Epidermal melanocyte (primary cell): Measurements from ENCODE around the gene GNAL.

Experiments used
- DNase-seq: peaks from one replicate; pipeline ENCODE4 v3.0.0; 2011; ENCODE audit warnings: low spot score; ENCODE audit not compliant: insufficient read length

The GNAL gene

DNA sequence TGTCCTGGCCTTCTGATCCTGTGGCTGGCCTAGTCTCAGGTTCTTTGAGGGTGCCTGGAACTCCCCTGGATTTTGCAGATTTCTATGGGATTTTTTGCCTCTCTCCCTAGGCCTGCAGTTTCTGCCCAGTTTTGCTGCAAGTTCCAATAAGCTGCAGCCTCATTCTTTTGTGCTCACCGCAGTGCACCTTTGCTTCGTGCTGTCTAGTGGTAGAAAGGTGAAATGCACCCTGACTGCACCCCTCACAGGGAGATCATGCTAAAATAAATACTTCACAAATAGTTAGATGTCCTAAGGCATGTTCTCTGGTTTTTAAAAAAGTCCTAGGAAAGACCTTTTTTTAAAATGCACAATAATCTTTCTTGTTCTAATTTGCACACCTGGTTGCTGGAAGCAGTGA is 72.5 kb downstream of the GNAL start:
- DNase-seq: no peak

DNA sequence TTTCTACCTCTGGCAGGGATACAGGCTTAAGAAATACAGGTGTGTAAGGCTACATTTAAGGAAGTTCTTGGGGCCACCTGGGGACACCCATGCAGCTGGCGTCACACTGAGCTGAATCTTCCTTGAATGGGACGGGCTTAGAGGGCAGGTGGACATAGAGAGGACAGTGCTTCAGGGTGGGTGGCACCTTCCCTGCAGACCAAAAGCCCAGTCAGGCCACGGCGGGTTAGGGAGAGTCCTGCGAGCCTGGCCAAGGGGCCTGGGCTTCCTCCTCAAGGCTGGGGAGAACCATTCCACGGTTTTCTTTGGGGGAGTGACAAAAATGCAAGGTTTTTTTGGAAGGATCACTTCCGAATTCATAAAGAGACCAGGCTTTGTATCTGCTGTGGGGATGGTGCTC is 73.4 kb downstream of the GNAL start:
- no peak for DNase-seq

DNA sequence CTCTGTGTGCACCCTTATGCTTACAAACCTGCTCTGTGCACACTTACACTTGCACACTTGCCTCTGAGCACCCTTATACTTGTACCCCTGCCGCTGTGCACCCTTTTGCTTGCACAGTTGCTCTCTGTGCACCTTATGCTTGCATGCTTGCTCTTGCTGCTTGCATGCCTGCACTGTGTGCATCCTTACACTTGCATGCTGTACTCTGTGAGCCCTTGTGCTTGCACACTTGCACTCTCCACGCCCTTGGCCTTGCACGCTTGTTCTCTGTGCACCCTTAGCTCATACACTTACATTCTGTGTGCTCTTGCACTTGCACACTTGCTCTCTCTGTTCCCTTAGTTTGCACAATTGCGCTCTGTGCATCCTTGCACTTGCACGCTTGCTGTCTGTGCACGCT is 78.3 kb downstream of the GNAL start:
- no peak for DNase-seq

DNA sequence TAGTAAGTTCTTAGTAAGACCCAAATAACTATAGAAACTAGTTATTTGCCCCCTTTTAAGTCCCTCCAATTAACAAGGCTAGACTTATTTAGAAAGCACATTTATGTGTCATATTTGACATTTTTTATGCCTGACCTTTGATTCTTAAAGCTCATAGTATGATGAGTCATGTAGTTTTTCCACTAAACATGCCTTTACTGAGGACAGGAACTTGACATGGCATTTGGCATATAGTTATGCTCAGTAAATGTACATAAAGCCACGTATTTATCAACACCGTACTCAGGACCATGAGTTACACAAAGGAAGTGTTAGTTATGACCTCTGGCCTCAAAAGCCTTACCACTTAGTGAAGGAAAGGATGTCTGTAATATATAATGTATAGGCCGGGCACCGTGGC is 78.9 kb downstream of the GNAL start:
- no peak for DNase-seq

DNA sequence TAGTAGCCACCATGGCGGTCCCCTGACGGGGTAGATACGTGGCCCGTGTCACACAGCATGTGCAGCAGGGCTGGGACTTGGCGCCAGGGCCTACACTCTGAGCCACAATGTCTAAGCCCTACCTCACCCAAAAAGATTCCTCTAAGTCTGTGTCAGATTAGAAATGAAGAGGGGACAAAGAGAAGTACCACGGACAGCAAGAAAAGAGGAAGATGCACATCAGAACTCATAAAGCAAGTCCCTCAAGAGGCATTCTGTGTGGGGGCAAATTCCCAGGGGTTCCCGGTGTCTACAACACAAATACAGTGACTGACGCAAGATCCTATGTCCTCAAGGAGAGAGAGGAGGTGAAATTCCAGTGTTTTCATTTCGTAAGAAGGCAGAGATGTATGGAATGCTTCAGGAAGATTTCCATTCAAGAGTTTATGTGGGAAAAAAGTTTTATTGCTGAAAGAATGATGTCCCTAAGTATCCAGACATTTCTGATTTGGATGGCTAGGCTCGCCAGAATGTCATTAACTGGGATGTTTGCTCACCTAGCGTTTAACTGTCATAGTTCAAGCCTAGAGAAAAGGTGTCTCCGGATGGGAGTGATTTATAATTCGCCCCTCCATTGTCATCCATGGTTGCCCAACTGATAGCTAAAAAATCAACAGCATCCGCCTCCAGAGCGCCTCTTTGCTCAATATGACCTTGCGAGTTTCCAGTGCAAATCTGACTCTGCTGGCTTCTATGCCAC is 86.5 kb downstream of the GNAL start:
- DNase-seq: no peak

DNA sequence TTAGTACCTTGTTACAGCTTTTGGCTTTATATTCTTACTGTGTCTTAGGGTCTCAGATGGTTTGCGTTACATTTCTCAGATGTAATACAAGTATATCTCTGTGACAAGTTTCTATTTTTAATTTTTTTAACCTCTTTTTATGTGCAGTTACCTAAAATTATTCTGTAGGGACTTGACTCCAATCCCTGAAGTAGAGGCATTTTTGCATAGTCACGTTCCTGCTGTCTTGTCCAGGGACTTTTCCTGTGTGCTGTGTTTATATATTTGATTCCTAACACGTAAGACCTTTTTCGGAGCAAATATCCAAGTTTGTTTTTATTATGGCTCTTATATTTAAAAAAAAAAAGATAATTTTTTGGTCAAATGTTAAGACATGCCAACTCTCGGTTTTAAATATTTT is 91.0 kb downstream of the GNAL start:
- no peak for DNase-seq

DNA sequence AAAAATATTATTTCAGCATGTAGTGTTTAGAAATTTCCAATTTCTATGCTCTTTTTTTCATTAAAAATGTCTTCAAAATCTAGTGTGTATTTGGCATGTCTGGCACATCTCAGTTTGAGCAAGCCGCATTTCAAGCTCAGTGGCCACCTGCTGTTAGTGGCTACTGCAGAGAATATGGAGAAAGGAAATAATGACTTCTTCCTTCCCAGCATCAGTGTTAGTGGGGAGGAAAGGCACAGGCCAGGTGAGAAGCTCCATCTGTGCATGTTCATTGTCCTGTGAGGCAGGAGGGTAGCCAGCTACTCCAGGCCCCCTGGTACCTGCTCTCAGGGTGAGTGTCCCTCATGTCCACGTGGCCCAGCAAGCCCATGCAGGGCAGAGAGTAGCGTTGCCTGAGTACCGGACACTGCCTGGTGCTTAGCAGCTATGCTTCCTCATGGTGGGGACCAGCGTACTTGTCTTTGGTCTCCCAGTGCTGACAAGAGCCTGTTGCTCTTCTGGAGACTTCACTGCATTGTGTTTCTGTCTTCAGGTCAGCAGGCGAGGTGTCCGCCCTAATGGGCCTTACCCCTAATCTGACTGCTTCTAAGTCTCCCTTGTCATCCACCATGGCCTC is 94.8 kb downstream of the GNAL start:
- DNase-seq: no peak

DNA sequence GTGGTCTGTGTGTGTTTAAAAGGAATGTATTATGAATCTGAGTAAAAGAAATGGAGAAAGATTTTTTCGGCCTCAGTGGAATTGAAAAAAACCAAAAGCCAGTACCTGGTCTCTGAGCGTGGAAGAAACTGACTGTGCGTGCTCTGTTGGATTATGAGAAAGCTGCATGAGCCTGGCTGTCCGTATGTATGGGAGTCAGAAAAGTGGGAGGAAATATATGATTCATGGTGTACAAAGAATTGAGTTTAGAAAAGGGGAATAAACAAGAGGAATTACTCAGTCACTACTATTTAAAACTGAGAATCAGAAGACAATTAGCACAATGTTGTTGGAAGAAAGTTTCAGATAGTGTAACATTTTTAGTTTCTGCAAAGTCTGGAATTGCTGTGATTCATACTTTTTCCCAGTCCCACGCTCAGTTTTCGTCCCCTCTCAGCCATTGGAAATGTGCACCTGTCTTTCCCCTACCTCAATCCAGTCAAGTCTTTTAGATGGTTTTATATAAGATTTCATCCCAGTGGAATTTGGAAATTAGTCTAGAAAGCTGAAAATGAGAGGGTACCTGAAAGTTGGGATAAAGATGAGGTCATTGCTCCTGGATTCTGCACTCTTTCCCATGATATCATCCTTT is 95.7 kb downstream of the GNAL start:
- no peak for DNase-seq

DNA sequence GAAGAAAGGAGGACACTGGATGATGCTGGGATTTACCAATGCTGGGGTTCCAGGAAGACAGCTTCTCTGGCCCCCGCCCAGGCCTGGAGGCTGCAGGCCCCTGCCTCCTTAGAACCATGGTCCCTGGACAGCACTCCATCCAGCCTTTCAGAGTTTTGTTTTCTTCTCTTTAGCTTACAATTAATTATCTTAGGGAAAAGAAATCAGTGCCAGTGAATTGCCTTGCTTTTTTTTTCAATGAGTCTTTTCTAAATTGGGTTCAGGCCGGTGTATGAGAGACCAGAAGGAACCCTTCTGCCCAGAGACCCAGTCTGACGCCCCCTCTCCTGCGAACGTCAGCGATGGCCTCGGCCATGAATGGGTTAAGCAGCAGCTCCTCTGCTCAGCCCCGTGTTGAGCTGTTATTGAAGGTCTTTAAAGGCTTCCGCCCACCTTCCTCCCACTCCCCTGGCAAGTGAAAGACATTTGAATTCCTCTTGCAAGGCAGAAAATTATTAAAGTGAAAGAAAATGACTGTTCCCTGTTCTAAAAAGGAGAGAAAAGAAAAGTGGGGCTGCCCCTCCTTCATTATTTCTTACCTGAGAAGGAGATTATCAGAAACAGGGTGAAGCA is 96.5 kb downstream of the GNAL start:
- DNase-seq: no peak

DNA sequence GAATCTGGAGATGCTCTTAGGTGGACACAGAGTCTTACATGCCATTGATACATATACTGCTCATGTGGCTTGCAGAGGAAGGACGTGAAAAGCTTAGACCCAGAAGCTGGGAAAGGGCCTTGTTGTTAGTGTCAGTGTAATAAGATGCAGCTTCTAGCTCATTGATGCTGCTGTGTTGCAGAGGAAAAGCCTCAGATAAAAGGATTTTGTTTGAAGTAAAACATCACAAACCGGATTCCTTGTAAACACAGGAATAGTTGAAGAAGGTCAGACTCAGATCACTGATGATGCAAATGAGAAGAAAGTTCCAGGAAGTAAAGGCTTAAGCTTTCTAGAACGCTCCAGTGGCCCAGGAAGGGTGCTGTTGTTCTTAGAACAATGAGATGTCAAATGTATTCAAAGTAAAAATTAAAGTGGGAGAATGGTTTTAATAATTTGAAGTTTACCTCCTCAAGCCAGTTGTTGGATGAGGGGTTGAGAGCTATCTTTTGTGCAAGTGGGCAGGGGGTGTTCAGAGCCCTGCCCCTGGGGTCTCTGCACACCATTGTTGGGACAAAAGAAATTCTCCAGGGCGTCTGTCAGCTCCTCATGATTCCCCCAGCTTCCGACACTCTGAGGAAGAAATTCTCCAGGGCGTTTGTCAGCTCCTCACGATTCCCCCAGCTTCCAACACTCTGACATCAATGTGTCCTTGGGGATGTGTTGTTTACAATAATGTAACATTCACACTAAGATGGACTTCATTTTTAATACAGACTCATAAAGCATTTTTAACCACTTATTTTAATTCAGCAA is 100.8 kb downstream of the GNAL start:
- DNase-seq: no peak

DNA sequence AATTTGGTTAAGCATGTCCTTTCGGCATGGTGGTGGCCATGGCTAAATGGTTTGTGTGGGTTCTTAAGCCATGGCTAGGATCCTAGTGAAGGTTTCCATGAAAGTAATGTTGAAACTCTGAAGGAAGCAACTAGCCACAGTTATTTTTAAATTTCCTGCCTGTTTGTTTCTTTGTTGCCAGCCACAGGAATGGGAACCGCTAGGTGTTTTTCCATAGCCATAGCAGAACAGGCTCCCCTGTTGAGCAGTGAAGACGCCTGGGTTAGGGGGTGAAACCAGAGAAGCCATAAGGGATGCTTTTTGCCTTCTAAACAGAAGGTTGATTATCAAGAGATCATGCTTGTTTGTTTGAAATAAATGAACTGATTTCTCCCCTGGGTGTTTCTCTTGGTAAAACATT is 102.1 kb downstream of the GNAL start:
- no peak for DNase-seq

DNA sequence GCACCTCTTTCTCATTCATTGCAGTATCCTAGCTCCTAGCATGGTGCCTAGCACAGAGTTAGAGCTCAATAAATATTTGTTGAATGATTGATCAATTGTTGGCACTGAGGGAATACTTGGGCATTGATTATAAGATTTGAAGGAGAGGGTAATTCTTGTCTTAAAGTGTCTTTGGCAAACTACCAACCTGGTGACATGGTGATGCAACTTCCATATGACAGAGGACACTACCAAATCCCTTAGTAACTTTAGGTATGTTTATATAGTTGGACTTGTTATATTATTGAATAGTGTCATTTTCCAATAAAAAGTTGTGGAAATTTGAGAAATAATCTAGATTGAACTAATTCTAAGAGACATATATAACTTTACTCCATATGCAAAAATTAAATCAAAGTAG is 103.6 kb downstream of the GNAL start:
- no peak for DNase-seq

DNA sequence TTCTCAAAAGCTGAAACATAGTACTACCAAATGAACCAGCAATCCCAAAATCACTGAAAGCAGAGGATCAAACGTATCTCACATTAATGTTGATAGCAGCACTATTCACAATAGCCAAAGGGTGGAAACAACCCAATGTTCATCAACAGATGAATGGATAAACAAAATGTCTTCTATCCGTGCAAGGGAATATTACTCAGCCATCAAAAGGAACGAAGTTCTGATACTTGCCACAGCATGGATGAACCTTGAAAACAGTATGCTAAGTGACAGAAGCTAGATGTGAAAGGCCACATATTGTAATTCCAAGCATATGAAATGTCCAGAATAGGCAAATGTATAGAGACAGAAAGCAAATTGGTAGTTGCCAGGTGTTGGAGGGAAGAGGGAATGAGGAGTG is 105.1 kb downstream of the GNAL start:
- no peak for DNase-seq

DNA sequence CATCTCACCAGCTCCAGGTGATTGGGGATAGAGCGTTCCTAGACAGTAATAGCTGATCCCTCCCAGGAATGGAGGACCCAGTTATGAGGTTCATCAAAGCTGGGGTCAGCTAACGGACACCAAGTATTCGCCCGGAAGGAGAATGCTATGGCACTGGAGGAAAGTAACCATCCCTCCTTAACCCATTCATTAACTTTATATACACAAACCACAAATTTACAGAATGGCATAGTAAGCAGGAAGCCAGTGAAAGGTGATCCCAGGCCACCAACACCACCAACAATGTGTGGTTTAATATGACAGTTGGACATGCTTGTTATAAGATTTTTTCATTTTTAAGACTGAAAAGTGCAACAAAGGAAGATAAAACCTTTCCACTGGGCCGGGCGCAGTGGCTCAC is 106.9 kb downstream of the GNAL start:
- DNase-seq: no peak

DNA sequence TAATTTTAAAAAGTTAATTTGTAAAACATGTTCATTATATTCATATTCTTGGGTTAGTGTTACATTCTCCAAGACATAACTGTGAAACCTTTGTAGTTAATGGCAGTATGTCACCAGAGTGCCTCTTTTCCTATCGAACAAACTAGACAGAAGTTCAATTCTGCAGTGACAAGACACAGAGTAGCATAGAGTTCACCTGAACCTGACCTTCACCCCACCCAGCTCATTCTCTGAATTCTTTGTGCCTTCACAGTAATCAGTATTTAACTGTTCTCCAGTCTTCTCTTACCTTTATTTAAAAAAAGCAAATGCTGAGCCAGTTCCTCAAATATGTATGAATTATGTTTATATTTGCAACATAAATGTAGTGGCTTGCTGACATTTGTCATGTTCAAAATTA is 109.2 kb downstream of the GNAL start:
- no peak for DNase-seq

DNA sequence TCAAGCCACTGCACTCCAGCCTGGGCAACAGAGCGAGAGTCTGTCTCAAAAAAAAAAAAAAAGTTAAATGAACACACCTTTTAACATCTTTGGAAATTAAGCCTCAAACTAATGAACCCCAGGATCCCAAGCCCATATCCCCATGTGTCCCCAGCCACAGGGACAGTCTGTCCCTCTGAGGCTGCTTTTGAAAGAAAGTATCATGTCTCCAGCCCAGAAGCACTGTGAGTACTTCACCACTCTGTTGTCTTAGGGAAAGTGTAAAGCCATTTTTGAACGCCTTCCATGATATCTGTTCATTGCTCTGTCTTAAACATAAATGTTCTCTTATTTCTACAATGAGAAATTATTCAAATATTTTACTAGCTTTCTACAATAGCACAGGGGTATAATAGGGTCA is 110.0 kb downstream of the GNAL start:
- DNase-seq: no peak

DNA sequence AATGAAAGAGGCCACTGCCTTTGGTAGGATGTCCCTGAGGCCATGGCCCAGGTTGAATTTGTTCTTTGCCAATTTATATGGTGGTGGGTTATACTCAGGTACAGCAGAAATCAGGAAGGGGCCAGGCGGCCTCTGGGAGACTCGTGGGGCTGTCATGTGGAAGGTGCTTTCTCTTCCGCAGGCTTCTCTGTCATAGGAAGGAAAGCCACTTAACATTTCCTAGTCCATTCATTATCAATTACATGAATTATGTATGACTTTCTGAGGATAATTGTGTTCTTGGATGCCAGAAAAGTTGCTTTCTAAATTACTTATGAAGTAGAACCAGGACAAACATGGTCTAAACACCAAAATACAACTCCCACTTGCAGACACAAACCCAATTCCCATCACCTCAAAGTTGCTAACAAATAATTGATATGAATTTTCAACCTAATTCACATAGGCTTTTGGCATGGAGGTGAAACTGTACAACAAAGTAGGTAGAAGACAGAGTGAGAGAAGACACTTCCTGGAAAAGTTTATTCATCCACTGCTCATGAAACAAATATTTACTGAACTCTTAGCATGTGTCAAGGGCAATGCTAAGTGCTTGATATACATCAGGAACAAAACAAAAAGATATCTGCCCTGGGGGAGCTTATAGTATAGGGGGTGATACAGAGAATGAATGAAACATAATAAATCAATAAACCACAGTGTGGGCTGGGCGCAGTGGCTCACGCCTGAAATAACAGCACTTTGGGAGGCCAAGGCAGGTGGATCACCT is 111.7 kb downstream of the GNAL start:
- DNase-seq: no peak

DNA sequence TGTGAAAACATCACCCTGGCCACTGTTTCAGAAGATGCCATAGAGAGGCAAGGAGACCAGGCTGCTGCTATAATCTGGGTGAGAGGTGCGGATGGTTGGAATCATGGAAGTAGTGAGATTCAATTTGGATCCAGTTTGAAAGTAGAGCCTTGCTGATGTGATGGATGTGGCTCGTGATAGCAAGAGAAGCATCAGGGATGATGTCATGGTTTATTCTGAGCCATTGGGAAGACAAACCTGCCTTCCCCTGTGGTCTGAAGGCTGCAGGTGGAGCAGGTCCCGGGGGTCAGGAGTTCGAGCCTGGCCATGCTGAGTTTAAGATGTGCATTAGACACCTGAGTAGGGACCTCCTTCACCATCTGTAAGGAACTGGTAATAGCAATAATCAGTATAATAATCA is 112.5 kb downstream of the GNAL start:
- DNase-seq: no peak

DNA sequence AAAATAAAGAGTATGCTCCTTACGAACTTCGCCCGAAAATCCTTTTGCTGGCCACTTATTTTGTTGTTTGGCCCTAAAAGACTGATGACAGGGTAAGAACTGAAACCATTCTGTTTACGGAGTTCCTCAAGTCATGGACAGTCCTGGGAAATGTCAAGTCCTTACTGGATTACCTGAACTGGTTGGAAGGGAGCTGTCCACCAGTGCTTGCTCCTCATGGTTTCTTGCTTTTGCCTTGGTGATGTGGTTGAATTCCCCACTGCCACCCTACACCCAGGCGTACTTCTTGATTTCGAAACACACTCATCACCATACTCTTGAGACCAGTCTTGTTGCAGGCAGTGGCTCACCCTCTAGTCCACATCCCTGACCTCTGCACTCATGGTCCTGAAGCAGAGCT is 113.1 kb downstream of the GNAL start:
- no peak for DNase-seq

DNA sequence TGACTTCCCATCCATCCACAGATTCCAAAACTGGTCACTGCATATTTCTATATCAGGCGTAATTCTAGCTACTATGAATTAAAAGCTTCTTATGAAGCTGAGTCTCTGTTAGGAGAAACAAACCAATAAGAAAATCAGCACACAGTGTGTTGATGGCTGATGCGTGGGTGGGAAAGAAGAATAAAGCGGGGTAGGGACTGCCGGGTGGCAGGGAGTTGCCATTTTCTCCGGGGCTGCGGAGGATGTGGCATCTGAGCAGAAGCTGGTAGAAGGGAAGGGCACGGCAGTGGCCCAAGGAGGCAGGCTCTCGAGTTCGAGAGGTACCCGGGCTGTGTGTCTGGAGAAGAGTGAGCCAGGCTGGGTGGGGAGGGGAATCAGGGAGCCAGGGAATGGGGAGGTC is 113.5 kb downstream of the GNAL start:
- DNase-seq: no peak

DNA sequence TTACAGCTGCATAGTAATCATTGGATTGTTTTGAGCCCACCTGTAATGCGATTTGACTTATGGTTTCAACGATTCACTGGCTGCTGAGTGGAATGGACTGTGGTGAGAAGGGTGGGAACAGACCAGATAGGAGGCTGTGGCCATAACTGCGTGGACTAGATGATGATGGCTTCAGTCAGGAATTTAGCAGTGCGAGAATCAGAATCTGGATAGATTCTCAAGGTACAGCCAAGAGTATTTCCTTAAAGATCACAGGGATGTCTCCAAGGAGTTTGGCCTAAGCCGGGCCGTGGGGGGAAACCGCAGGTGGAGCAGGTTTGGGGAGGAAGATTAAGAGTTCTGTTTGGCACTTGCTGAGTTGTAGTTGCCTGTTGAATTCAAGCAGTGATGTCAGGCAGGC is 118.2 kb downstream of the GNAL start:
- no peak for DNase-seq
